22Rv1 (cell line): Measurements from ENCODE around the gene RABL3.
"Not testable (repeated sequence)": the region's sequence is repeated elsewhere in the genome, so short reads cannot be mapped to it uniquely, and the experiment has no call there.

ENCODE experiments used
- H3K27ac ChIP-seq: fragments of 450-650 bp; 2 replicates; pipeline ENCODE4 v1.5.1; 2017
- CTCF ChIP-seq: fragments of 450-650 bp; IDR thresholded peaks from 2 replicates; pipeline ENCODE4 v1.5.1; 2017; ENCODE audit warnings: mild to moderate bottlenecking
- ZFX ChIP-seq: fragments of 450-650 bp; IDR thresholded peaks from 2 replicates; pipeline ENCODE4 v1.6.1; 2017; ENCODE audit warnings: antibody characterized with exemption, borderline replicate concordance

Gene RABL3

GRCh38 chr3:120646771-120647432 lies 95.4 kb downstream of the RABL3 start:
- no peak overlapping the region for H3K27ac ChIP-seq
- TF ChIP-seq CTCF (no peak), ZFX (no peak)

- no peak for TF ChIP-seq ZFX
- H3K27ac ChIP-seq, result no peak overlapping the region
Measured at GRCh38 chr3:120645083-120645845, 97.1 kb downstream of the RABL3 start.

GRCh38 chr3:120642368-120642948 lies 99.9 kb downstream of the RABL3 start:
- TF ChIP-seq CTCF, result no peak
- TF ChIP-seq ZFX, result no peak
- H3K27ac ChIP-seq, result no peak overlapping the region

- TF ChIP-seq ZFX (no peak), CTCF (no peak)
- no peak overlapping the region for H3K27ac ChIP-seq
Measured at GRCh38 chr3:120641696-120642246, 100.5 kb downstream of the RABL3 start.

- TF ChIP-seq ZFX, result no peak
- TF ChIP-seq CTCF, result no peak
- H3K27ac ChIP-seq, result no peak overlapping the region
Measured at GRCh38 chr3:120640231-120640630, 102.1 kb downstream of the RABL3 start.

GRCh38 chr3:120638820-120639219 lies 103.5 kb downstream of the RABL3 start:
- H3K27ac ChIP-seq, result not testable (repeated sequence)

- no peak overlapping the region for H3K27ac ChIP-seq
- TF ChIP-seq ZFX (no peak), CTCF (no peak)
Measured at GRCh38 chr3:120637851-120638559, 104.3 kb downstream of the RABL3 start.
